SU-DHL-6 (cell line): ENCODE results near the gene CSNK1G2.

Source experiments
- EZH2phosphoT487 ChIP-seq: fragments of 200-600 bp; sonication (generic), shearing (Covaris generic); conservative IDR thresholded peaks from 2 replicates; pipeline ENCODE4 v1.6.1; 2018; ENCODE audit warnings: mild to moderate bottlenecking, antibody characterized with exemption, low read length, moderate library complexity, mixed read lengths
- TF ChIP-seq, protein P1 (sequence below): fragments of 200-600 bp; sonication (generic); IDR thresholded peaks from one replicate; pipeline ENCODE4 v1.5.1; 2017; ENCODE audit warnings: antibody characterized with exemption, mild to moderate bottlenecking, low read length, moderate library complexity; ENCODE audit not compliant: insufficient read depth, poor library complexity, severe bottlenecking

DNA sequence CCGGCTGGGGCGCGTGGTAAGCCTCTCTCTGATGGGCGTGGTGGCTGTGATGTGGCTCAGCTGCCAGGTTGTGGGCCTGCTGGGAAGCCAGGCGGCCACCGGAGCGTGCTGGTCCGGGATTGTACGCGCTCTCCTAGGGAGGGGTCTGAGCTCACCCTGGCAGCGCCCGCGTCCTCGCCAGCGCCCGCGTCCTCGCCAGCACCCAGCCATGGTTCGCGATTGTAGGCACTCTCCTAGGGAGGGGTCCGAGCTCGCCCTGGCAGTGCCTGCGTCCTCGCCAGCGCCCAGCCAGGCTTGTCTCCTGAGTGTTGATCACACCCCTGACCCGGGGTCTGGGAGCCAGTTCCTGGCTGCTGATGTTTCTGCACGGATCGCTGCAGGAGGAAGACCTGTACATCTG, 22.0 kb upstream of the CSNK1G2 start:
- TF ChIP-seq, protein P1, sequence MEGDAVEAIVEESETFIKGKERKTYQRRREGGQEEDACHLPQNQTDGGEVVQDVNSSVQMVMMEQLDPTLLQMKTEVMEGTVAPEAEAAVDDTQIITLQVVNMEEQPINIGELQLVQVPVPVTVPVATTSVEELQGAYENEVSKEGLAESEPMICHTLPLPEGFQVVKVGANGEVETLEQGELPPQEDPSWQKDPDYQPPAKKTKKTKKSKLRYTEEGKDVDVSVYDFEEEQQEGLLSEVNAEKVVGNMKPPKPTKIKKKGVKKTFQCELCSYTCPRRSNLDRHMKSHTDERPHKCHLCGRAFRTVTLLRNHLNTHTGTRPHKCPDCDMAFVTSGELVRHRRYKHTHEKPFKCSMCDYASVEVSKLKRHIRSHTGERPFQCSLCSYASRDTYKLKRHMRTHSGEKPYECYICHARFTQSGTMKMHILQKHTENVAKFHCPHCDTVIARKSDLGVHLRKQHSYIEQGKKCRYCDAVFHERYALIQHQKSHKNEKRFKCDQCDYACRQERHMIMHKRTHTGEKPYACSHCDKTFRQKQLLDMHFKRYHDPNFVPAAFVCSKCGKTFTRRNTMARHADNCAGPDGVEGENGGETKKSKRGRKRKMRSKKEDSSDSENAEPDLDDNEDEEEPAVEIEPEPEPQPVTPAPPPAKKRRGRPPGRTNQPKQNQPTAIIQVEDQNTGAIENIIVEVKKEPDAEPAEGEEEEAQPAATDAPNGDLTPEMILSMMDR, result no peak
- no peak for TF ChIP-seq EZH2phosphoT487
